Brain microvascular endothelial cell (primary cell): ENCODE results near the gene CCDC138.

ENCODE experiments used
- DNase-seq: peaks from one replicate; pipeline ENCODE4 v3.0.0-alpha.2; 2020
- H3K27ac ChIP-seq: fragments of 250-450 bp; sonication (Bioruptor Pico); 2 replicates; pipeline ENCODE4 v1.5.1; 2020; ENCODE audit warnings: mild to moderate bottlenecking, moderate library complexity
- H3K27me3 ChIP-seq: fragments of 250-450 bp; sonication (Bioruptor Pico); replicated peaks from 2 replicates; pipeline ENCODE4 v1.5.1; 2020; ENCODE audit warnings: mild to moderate bottlenecking
- H3K36me3 ChIP-seq: fragments of 250-450 bp; sonication (Bioruptor Pico); replicated peaks from 2 replicates; pipeline ENCODE4 v1.5.1; 2020; ENCODE audit warnings: mild to moderate bottlenecking
- H3K4me3 ChIP-seq: 2 replicates; pipeline ENCODE4 v1.5.1; 2011; ENCODE audit warnings: low read depth, mild to moderate bottlenecking, control low read depth, low read length, moderate library complexity
- CTCF ChIP-seq: IDR thresholded peaks from 2 replicates; pipeline ENCODE4 v1.5.1; 2011; ENCODE audit warnings: low read depth, mild to moderate bottlenecking, moderate library complexity, low read length, control low read depth, inconsistent platforms; ENCODE audit errors: missing control alignments
- in situ Hi-C: cut with HindIII; loops from 2 replicates; pipeline ENCODE4 v1.10.0; 2017; ENCODE audit warnings: low sequenced_read_pairs, low pct_ligation_motif_present

Gene CCDC138

GRCh38 chr2:108919571-108920373, 133.2 kb downstream of the CCDC138 start:
- no peak for TF ChIP-seq CTCF
- in situ Hi-C loops = no loop called here
- Histone ChIP-seq H3K4me3 (no peak overlapping the region), H3K27ac (no peak overlapping the region), H3K36me3 (no peaks in the 10 kb centered on the region), H3K27me3 (peaks cover 7% of the 10 kb centered on the region)
- DNase-seq = no peak

GRCh38 chr2:108920686-108921085, 134.1 kb downstream of the CCDC138 start:
- Histone ChIP-seq H3K27ac (no peak overlapping the region), H3K27me3 (peaks cover 7% of the 10 kb centered on the region), H3K4me3 (no peak overlapping the region), H3K36me3 (no peaks in the 10 kb centered on the region)
- in situ Hi-C loops = no loop called here
- DNase-seq = no peak
- no peak for TF ChIP-seq CTCF

- Histone ChIP-seq H3K27ac (no peak overlapping the region), H3K27me3 (peaks cover 7% of the 10 kb centered on the region), H3K4me3 (no peak overlapping the region), H3K36me3 (no peaks in the 10 kb centered on the region)
- in situ Hi-C loops = no loop called here
- TF ChIP-seq CTCF = no peak
- DNase-seq = no peak
Measured at GRCh38 chr2:108921096-108922030, 134.8 kb downstream of the CCDC138 start.

- H3K4me3 ChIP-seq = no peak overlapping the region
- H3K27ac ChIP-seq = no peak overlapping the region
- no peak for DNase-seq
- no peaks in the 10 kb centered on the region for H3K36me3 ChIP-seq
- peaks cover 5% of the 10 kb centered on the region for H3K27me3 ChIP-seq
- TF ChIP-seq CTCF = no peak
- in situ Hi-C loops = no loop called here
Measured at GRCh38 chr2:108922141-108922915, 135.8 kb downstream of the CCDC138 start.

- peaks cover 4% of the 10 kb centered on the region for H3K27me3 ChIP-seq
- no peak for TF ChIP-seq CTCF
- no peaks in the 10 kb centered on the region for H3K36me3 ChIP-seq
- in situ Hi-C loops = no loop called here
- H3K27ac ChIP-seq = no peak overlapping the region
- no peak for DNase-seq
- no peak overlapping the region for H3K4me3 ChIP-seq
Measured at GRCh38 chr2:108923019-108923700, 136.6 kb downstream of the CCDC138 start.
